Stomach (tissue), 4 donors: ENCODE measurements around the gene PKMYT1.

Source experiments
- POLR2A ChIP-seq, 4 donors: fragments of 450-650 bp; IDR thresholded peaks; one replicate each; pipeline ENCODE4 v1.6.1; 2016; ENCODE audit warnings: antibody characterized with exemption in 4 of 4, control low read depth in 2 of 4, mild to moderate bottlenecking in 1 of 4, moderate library complexity in 1 of 4
- POLR2AphosphoS5 ChIP-seq, 3 donors: sonication (generic); formaldehyde crosslinking; IDR thresholded peaks; one replicate each; pipeline ENCODE4 v1.6.1; 2016; ENCODE audit warnings: antibody characterized with exemption in 3 of 3

DNA sequence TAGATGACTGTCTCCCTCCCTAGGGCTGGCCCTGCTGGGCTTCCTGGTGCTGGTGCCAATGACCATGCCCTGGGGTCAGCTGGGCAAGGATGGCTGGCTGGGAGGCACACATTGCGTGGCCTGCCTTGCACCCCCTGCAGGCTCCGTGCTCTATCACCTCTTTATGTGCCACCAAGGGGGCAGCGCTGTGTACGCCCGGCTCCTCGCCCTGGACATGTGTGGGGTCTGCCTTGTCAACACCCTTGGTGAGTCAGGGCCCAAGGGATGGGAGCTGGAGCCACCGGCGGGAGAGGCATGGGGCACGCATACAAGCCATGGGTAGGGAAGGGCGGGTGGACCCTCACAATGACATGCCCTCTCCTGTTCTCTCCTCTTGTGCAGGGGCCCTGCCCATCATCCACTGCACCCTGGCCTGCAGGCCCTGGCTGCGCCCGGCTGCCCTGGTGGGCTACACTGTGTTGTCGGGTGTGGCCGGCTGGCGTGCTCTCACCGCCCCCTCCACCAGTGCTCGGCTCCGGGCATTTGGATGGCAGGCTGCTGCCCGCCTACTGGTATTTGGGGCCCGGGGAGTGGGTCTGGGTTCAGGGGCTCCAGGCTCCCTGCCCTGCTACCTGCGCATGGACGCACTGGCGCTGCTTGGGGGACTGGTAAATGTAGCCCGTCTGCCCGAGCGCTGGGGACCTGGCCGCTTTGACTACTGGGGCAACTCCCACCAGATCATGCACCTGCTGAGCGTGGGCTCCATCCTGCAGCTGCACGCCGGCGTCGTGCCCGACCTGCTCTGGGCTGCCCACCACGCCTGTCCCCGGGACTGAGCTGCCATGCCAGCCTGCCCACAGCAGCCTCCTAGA is 8.9 kb downstream of the PKMYT1 start:
- TF ChIP-seq POLR2A (IDR thresholded peaks at IDR 0.05), result no peak
- TF ChIP-seq POLR2AphosphoS5 (IDR thresholded peaks at IDR 0.05), result no peak
